NOMO-1 treated with DMSO at 0.1 percent for 48 hours (cell line): ENCODE results near the gene PWWP2B.

Experiments used
- DNase-seq: peaks from one replicate; lab custom pipeline; 2025; ENCODE audit not compliant: unreplicated experiment; lab: John Stamatoyannopoulos, UW

PWWP2B gene

DNA sequence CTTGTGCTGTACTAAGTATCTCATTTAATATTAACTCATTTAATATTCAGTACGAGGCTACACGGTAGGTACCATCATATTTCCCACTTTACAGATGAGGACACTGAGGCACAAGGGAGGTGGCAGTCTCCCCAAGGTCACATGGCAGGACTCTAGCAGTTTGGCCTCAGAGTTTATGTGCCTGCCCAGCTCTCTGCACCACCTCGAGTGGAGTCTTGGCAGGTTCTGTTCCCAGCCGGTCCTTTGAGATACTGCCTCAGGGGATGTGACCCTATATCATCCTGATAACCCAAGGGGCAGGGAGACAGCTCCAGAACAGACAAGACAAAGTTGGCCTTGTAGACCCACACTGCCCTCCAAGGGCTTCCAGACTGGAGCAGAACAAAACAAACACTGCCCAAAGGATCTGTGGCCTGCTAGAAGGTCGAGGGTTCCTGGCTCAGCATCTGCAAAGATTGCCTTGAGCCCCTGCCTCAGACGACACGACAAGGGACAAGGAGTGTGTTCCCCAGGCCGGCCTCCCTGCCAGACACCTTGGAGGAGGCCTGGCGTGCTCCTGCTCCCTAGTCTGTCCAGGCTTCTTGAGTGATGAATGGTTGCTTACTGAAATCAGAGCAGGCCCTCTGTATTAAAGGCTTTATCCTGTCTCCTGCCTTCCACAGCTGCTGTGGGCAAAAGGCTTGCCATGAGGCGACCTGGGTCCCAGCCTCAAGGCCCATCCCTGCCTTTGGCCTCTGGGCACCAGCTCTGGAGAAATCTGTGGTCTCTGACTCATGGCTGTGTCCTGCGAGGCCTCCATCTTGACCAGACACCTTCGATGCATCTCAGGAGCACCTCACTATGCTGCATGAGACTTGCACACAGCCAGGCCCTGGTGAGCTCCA is 3.9 kb upstream of the PWWP2B start:
- DNase-seq = no peak

DNA sequence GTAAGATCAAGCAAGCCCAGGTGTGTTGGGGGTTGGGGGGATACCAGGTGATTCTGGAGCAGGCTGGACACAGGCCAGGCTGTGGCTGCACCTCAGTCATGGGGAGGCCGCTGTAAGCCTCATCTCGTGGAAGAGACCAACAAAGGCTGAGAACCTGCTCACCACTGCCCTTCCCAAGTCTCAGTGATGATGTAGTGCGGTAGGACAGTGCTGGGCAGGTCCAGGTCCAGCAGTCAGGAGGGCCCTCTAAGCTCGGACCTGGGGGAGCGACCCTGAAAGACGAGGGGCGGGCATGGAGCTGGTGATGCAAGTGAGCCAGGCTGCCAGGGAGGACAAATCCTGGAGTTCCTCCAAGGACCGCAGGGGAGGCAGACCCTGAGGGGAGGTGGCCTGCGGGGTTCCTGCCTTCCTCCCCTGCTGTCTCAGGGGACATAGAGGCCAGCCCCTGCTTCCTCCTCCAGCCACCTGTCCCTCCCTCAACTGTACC is 3.3 kb upstream of the PWWP2B start:
- DNase-seq = no peak

DNA sequence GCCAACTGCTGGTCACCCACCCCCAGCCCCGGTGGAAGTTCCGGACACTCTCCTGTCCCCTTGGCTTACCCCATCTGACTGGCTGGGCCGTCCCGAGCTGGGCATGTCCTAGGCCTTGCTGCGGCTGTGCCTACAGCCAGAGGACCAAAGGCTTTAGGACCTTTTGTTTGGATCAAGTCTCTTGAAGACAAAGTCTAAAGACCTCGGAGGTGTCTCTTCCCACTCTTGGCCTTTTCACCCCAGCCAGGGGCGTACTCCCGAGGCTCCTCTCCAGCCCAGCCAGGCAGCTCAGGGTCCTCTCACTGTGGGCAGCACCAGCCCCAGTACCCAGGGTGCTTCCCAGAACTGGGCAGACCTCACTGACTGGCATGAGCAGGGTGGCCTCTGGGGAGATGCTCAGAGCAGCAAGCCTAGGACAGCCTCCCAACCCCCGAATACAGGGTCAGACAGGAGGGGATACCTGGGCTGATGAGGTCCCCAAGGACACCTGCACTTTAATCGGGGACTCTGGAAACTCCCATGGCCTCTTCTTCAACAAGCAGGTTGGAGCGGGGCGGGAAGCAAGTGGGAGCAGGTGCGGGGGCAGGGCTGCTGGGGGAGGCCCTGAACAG is 2.7 kb upstream of the PWWP2B start:
- no peak for DNase-seq

DNA sequence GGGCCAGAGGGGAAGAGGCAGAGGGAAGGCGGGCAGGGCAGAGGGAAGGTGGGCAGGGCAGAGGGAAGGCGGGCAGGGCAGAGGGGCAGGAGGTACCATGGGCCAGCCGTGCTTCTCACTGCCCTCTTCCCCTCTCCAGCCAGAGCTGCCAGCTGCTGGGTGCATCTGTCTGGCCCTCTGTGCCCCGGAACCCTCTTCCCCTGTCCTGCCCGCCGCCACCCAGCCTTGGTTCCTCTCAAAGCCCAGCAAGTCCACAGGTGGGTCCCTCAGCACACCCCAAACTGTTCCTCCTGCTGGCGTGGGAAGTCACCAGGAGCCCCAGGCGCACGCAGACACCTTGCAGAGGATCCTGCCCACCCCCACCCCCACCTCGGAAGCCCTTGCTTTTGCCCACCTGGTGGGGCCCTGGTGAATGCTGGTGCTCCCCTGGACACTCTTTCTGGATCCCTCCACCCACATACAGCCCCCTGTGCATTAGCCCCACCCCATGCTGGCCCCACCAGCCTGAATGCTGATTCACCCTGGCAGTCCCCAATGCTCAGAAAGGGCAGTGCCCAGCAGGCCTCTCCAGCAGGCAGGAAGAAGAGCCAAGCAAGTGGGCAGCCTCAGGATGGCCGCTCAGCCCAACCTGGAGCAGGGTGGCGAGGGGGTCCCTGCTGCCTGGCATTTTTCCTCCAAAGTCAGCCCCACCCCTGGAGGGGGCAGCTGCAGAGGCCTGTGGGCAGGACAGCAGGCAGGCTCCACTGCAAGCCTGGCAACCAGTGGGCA is 1.9 kb upstream of the PWWP2B start:
- no peak for DNase-seq

DNA sequence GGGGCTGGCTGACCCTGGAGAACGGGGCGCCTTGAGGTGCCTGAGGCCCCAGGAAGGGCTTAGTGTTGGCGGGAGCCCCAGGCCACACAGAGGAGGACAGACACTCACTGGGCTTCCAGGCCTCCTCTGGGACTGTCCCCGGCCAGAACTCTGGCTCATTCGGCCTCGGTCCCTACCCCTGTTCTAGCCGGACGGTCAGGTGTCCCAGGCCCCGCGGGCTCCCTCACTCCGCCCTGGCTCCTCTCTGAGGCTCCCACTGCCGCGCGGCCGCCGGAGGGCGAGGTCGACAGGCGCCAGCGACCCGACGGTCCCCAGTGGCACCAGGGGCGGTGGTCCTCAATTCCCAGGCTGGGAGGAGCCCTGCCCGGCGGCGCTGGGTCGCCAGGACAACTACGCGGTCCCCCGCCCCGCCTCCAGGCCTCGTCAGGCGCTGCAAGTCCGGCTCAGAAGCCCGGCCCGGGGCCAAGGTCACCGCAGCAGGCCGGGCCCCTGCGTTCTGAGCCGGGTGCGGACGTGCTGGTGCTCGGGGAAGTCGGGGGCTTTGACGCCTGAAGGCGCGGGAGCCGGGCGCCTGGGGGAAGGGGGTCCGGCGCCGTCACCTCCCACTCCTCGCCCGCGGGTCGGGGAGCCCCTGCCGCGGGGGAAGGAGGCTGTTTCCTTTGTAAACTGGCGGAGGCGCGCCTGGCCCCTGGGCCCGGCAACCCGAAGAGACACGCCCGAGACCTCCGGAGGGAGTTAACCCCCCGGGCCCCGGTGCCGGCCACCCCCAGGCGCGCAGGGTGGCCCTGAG is 1.1 kb upstream of the PWWP2B start:
- DNase-seq = no peak

DNA sequence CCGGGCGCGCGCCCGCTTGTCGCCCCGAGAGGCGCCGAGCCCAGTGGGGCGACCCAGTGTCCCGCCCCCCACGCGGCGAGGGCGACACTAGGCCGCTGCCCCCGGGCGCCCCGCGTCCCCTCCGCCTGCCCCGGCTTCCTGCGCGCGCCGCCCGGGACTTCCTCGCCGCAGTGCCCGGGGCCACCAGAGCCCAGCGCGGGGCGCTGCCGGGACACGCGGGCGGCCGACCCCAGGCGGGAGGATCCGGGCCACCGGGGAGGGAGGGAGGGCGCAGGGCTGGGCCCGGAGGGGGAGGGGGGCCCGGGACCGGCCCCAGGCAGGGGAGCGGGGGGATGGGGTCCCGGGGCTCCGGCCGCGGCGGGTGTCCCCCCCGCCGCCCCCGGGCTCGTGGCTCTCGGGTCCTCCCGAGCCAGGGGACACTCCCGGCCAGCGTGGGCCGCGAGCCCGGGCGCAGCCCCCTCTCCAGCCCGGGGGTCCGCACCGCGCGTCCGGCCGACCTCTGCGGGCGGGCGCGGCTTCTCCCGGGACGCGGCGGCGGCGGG is 435 bp upstream of the PWWP2B start:
- peak; percentile 32 for DNase-seq

DNA sequence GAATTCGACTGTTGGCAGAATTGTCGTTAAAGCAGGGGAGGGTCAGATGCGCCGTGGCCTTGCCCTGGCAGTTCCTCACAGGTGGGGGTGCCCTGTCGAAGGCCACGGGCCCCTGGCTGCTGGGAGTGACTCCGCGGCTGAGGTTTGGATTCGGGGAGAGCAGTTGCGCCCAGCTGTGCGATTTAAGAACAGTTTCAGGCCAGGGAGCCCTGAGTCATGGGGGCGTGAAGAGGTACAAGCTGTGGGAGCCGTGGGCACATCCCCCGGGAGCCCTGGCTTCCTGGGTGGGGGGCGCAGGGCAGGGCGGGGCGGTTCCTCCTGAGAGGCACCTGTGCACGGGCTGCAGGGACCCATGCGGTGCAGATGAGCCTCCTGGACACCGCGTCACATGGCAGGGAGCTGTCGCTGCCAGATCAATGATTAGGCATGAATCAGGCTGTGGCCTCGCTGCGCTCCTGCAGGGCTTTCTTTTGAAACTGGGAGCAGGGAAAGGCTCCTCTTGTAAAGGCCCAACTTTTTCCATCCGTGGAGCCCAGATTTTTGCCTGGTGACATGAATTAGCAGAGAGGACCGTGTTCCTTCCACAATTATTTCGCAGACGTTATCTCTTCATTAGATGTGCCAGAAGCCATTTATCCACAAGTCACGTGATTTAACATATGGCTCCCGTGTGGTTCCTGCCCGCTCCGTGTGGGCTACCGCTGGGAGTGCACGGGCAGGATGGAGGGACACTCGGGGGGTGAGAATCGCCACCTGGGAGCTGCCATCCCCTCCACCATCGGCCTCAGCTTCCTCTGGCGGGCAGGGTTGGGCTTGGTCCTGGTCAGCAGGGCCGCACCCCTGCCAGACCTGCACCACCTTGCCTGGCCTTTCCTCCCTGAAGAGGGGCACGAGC is 918 bp downstream of the PWWP2B start:
- peak; percentile 9 for DNase-seq

DNA sequence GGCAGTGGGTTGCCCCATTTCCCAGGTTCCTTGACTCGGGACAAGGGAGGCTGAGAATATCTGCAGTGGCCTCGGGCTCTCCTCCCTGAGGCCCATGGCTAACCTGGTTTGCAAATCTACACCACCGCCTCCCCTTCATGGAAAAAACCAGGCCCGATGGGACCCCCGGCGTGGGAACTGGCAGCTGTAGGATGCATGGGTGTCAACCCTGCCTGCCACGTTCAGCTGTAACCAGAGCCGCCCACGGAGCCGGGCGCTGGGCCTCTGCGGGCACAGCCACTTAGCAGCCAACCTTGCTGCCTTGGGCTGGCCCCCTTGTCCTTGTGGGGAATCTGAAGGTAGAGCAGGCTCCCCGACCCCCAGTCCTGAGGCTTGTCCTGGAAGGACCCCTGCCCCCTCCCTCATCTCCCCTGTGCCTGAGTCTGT is 1.6 kb downstream of the PWWP2B start:
- DNase-seq = no peak

DNA sequence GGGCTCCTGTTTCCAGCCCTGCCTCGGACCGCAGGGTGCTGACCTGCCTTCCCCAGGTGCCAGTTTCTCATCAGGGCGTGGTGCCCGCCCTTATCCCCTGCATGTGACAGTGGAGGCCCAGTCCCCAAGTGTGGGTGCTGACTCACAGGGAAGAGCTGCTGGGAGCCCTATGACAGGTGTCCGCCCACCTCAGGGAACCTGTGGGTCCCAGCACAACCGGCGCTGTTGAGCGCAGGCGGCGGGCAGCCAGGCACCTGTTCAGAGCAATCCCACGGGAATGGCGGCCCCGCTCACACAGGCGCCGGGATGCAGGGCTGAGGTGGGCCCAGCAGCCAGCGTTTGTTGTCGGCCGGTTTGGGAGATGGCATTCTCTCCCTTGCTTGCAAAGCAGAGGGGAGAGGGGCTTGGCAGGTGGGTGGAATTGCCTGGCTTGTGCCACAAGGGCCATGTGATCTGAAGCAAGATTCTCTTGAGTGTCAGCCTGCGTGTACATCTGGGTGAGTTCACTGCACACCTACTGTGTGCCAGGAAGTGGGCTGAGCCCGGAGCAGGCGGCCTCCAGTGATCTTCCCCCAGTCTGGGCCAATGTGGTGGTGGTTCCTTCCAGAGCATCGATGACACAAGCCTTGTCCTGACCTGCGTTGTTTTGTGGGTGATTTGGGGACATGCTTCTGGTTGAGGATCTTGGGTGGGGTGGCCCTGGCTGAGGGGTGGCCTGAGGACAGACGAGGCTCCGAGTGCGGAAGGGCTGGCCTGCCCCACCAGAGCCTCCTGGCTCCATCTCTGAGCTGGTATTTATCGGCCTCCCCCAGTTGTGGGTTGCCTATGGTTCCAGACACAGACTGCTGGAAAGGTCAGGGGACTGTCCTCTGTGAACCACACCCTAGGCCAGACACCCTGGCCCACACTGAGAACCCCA is 2.4 kb downstream of the PWWP2B start:
- DNase-seq = no peak

DNA sequence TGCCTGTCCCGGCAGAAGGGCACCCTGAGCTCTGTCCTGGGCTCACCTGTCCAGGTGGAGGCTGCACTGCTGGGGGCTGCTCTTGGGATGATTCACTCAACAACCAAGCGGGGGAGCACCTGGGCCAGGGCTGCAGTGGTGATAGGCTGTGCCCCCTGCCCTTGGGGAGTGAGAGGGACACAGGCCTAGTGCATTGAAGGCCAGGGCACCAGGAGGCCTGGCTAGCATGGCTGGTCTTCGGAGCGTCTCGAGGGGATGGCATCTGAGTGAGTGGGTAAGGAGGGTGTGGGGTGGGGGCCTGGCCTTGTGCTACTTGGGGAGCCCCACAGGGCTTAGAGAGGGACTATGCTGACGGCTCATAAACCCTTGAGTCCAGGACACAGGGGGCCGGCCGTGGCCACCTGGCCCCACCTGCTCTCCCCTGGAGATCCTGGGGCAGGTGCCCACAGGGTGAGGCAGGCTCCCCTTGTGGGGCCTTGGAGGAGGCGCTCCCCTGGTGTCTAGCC is 3.1 kb downstream of the PWWP2B start:
- DNase-seq = no peak

DNA sequence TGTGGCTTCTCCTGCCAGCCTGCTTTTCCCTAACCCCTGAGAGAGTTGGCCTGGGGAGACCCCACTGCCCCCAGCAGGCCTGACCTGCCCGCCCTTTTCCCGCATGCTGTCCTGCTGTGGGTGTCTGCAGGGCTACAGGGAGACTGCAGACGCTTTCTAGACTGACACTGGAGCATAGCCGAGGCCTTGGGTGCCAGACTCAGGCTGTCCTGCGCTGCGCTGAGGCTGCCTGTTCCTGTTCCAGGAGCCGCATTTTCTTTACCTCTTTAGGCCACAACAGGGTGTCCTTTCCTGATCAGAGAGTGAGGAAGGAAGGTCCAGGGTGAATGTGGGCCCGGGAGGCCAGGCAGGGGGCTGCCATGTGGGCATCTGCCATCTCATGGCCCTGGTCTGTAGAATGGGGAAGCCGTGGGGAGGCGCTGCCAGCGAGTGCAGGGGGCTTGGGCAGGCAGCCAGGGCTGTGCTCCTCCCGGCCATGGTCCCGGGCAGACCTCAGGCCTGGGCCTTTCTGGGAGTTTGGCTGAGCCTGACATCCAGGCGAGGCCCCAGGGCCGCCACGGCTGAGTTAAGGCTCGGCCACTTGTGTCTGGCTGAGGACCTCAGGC is 3.6 kb downstream of the PWWP2B start:
- DNase-seq = no peak

DNA sequence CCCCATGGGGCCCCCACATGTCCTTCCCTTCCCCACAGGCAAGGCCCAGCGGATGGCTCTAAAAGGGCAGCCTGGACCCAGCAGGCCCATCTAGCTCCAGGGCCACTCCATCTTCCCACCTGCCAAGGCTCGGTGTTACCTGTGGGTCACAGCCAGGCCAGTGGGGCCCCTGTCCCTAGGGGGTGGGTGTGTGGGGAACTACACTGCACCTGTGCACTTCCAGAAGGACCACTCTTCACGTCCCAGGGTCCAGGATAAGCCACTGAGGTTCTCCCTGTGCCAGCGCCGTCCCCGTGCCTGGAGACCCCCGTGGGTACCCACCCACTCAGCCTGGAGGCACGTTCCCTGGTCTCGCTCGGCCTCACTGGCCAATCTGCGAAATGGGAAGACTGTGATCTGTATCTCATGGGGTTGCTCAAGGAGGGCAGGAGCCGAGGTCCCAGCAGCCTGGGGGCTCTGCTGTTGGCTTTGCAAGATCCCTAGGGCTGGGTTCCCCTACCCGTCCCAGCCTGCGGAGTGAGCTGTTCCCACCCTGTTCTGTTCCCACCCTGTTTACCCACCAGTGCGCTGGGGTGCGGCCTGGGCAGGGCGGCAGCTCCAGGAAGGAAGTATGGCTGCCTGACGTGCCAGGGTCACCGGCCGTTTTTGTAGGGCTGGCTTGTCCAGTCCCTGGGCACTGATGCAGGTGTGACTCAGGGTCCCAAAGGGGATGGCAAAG is 4.6 kb downstream of the PWWP2B start:
- DNase-seq = no peak

DNA sequence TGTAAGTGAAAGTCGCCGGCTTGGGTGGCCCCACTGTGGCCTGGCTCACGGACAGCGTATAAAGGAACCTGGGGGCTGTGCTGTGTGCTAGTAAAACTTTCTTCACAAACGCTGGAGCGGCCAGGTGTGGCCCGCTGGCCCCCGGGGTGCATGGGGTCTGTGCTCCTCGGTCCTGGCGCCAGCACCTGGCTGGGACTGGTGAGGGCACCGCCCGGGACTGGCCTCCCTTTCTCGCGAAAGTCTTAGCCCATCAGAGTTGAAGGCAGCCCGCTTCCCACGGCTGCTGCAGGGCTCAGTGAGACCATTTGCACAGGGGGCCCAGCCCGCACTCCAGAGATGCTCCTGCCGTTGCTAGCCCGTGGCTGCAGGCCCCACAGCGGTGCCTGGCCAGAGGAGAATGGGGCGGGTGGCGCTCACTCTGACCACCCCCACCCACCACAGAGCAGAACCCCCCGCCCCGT is 5.8 kb downstream of the PWWP2B start:
- no peak for DNase-seq

DNA sequence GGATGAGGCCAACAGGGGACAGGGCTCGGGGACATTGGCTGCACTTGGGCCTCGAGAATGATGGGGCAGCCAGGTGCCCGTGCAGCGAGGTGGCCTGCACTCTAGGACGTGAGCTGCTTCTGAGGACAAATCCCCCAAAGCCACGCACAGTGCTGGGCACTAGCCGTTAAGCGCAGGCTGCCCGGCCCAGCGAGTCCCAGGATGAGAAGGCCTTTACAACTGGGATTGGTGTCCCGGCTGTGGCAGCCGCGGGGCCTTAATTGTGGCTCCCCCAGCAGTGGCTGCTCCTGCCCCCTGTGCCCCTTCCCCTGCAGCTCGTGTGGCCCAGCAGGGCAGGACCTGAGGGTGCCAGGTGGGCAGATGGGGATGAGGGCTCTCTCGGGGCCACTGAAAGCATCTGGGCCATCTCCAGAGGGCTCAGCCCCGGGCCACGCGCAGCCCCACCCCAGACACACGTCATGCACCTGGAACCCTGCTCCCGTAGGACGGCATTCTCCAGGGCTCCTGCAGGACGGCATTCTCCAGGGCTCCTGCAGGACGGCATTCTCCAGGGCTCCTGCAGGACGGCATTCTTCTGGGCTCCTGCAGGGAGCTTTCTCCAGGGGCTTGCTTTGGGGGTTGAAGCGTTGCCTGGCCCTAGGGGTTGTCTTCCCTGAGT is 6.6 kb downstream of the PWWP2B start:
- no peak for DNase-seq

DNA sequence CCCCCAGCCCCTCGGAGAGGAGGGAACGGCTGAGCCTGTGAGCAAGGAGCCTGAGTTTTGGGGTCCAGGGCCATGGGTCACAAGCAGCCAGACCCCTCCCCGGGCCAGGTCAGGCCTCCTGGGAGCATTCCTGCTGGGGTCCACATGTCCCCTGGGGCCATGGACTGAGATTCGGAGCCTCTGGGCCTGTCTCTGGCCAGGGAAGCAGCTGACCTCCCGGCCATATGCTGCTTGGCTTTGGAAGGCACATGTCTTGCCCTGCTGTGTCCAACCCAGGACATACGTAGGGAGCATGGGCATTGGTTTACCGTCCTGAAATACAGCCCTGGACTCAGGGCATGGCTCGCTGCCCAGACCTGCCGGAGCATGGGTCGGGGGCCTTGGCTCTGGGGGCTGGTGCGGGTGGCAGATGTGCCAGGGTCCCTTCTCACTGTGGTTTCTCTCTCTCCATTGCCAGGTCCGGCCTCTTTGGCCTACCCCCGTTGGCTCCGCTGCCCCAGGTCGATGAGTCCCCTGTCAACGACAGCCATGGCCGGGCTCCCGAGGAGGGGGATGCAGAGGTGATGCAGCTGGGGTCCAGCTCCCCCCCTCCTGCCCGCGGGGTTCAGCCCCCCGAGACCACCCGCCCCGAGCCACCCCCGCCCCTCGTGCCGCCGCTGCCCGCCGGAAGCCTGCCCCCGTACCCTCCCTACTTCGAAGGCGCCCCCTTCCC is 7.3 kb downstream of the PWWP2B start:
- no peak for DNase-seq

DNA sequence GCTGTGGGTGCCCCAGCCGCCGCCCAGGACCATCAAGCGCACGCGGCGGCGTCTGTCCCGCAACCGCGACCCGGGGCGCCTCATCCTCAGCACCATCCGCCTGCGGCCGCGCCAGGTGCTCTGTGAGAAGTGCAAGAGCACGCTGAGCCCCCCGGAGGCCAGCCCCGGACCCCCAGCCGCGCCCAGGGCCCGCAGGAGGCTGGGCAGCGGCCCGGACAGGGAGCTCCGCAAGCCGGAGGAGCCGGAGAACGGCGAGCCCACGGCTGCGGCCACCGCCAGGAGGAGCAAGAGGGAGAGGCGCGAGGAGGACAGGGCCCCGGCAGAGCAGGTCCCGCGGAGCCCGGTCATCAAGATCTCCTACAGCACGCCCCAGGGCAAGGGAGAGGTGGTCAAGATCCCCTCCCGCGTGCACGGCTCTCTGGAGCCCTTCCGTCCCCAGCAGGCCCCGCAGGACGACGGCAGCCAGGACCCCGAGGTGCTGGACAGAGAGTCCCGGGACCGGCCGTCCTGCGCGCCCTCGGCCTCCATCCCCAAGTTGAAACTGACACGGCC is 8.0 kb downstream of the PWWP2B start:
- no peak for DNase-seq
